B cell (primary cell): ENCODE results near the gene IRF8.

Experiments
- CTCF ChIP-seq: fragments of 200-600 bp; IDR thresholded peaks from one replicate; pipeline ENCODE4 v1.8.0; 2022; ENCODE audit warnings: antibody characterized with exemption, mild to moderate bottlenecking
- EZH2 ChIP-seq: IDR thresholded peaks from 2 replicates; pipeline ENCODE4 v1.6.1; 2012; ENCODE audit warnings: borderline replicate concordance, low read depth, mild to moderate bottlenecking, moderate library complexity, low read length; ENCODE audit not compliant: insufficient read depth, poor library complexity, severe bottlenecking

DNA sequence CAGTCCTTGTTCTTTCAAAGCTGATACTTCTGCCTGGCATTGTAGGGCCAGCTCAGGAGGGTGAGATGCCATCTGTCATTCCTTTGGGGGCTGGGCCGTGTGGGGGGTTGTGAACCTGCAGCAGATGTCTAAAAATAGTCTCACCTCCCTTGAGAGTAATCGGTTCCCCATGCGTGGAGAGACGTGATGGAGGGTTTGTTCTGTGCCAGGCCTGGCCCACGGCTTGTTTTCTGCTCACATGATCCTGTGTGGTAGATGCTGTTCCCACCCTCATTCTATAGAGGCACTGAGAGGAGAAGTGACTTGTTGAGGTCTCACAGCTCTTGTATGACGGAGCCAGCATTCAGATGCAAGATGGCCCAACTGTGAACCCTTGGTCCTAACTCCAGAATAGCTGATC lies 4.6 kb downstream of the IRF8 start:
- TF ChIP-seq CTCF, result no peak
- TF ChIP-seq EZH2, result no peak
